MM.1S (cell line): Measurements from ENCODE around the gene VANGL2.

ENCODE experiments used
- CTCF ChIP-seq: fragments of 300-600 bp; sonication (generic); IDR thresholded peaks from 2 replicates; pipeline ENCODE4 v1.5.1; 2016; ENCODE audit warnings: antibody characterized with exemption, low read length, mixed read lengths
- EZH2 ChIP-seq: fragments of 300-600 bp; sonication (generic); optimal IDR thresholded peaks from 2 replicates; pipeline ENCODE3; 2017; ENCODE audit warnings: low read depth, mild to moderate bottlenecking, antibody characterized with exemption, low read length, mixed read lengths
- EZH2phosphoT487 ChIP-seq: fragments of 300-600 bp; sonication (generic); IDR thresholded peaks from 2 replicates; pipeline ENCODE4 v1.6.1; 2018; ENCODE audit warnings: antibody characterized with exemption, low read length

GRCh38 chr1:160465123-160465522 is 64.8 kb downstream of the VANGL2 start:
- TF ChIP-seq CTCF (no peak), EZH2 (no peak), EZH2phosphoT487 (no peak)
